D721Med (cell line): Measurements from ENCODE around the gene SMIM45.

ENCODE experiments used
- DNase-seq: peaks from one replicate; pipeline ENCODE4 v3.0.0; 2011; ENCODE audit warnings: low spot score; ENCODE audit not compliant: insufficient read length
- FAIRE-seq: peaks from 2 replicates; lab custom pipeline; 2011; peaks lifted over from hg19 to GRCh38; lab: Jason Lieb, UNC
- CTCF ChIP-seq: IDR thresholded peaks from 2 replicates; pipeline ENCODE4 v1.5.1; 2012; ENCODE audit warnings: mild to moderate bottlenecking, control low read depth; ENCODE audit not compliant: insufficient read depth; ENCODE audit errors: missing control alignments

SMIM45 gene

GRCh38 chr22:41998361-41999261, 46.7 kb downstream of the SMIM45 start, which contains the start of gene WBP2NL:
Gene WBP2NL (plus strand): TSS chr22:41998788. CDS start chr22:41998819, 31 bp downstream.
- DNase-seq (peak; percentile 75), FAIRE-seq (no peak)
- no peak for TF ChIP-seq CTCF

- FAIRE-seq (no peak), DNase-seq (no peak)
- no peak for TF ChIP-seq CTCF
Observed at GRCh38 chr22:42000466-42000865, 48.5 kb downstream of the SMIM45 start.

GRCh38 chr22:42001121-42001520, 49.2 kb downstream of the SMIM45 start:
- TF ChIP-seq CTCF = no peak
- DNase-seq (no peak), FAIRE-seq (peak; percentile 11)

GRCh38 chr22:42001706-42002105, 49.8 kb downstream of the SMIM45 start:
- no peak for TF ChIP-seq CTCF
- DNase-seq = no peak
- FAIRE-seq = no peak

GRCh38 chr22:42007922-42008321, 56.0 kb downstream of the SMIM45 start:
- DNase-seq = no peak
- no peak for TF ChIP-seq CTCF
- no peak for FAIRE-seq
